Fibroblast of skin of right quadriceps (primary cell): ENCODE measurements around the gene JARID2.
"Not testable (repeated sequence)": the region's sequence is repeated elsewhere in the genome, so short reads cannot be mapped to it uniquely, and the experiment has no call there.

ENCODE experiments used
- DNase-seq: peaks from one replicate; pipeline ENCODE4 v3.0.0-alpha.2; 2013

Gene JARID2

DNA sequence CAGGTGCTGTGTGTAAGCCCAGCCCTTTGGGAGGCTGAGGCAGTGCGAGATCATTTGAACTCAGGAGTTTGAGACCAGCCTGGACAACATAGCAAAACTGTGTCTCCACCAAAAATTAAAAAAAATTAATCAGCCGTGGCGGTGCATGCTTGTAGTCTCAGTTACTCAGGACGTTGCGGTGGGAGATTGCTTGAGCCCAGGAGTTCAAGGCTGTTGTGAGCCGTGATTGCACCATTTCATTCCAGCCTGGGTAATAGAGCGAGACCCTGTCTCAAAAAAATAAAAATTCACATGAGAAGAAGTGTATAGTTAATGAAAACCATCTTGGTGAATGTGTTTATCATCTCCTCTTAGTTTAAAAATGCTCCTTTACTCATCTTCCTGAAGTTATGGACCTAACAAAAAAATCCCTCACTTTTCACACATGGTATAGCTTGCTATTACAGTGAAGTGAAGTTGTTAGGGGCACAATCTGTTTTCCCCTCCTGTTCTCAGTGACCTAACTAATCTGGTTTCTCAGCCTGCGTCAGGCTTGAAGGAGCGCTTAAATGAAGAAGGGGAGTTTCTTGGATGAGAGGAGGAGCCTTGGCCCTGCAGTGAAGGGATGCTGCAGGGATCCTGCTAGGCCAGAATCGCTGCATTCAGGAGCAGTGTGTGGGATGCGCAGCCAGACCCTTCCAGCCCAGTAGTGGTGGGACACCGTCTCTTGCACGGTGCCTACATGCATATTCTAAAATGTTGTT is 45.3 kb downstream of the JARID2 start:
- DNase-seq = no peak

DNA sequence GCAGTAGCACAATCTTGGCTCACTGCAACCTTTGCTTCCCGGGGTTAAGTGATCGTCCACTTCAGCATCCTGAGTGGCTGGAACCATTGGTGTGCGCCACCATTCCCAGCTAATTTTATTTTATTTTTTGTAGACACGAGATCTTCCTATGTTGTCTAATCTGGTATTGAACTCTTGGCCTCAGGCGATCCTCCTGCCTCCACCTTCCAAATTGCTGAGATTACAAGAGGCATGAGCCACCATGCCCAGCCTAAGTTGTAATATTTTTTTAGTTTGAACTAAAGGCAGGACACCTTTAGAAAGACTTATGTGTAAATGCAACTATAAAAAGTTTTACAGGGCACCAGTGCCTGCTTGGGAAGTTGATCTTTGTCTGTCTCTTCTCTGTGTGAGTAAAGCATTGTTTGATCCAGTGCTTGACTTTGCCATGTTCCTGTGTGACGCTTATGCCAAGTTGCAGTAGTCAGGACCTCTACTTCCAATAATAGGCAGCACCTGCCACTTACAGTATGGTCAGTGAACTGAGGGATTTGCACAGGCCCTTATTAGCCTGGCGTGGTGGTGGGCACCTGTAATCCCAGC is 46.9 kb downstream of the JARID2 start:
- DNase-seq = no peak

DNA sequence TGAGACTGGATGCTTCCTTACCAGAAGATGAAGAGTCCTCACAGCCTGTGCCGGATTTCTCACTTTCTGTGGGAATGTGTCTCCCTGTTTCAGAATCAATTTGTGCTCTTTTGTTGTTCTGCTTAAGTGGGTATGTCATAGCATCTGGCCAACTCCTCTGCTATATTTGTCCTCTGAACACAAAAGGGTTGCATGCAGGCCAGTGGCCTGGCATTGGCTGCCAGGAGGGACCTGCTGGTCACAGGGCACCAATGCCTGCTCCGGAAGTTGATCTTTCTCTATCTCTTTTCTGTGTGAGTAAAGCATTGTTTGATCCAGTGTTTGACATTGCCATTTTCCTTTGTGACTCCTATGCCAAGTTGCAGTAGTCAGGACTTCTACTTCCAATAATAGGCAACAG is 47.8 kb downstream of the JARID2 start:
- DNase-seq = no peak

DNA sequence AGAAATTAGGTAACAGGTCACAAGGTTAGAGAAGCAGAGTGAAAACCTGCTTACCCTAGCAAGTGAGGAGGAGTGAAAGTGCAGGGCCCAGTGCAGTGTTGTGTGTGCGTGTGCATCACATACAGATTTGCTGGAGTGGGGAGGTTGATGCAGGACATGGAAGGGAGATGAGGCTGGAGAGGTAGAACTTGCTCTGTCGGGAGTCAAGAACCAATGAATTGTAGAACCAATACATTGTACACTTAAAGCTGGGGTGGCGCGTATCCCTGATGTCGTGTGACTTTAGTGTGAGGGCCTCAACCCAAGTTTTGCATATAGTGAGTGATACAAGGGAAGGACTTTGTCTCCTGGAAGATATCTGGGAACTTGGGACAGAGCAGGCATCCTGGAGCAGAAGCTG is 48.6 kb downstream of the JARID2 start:
- no peak for DNase-seq

DNA sequence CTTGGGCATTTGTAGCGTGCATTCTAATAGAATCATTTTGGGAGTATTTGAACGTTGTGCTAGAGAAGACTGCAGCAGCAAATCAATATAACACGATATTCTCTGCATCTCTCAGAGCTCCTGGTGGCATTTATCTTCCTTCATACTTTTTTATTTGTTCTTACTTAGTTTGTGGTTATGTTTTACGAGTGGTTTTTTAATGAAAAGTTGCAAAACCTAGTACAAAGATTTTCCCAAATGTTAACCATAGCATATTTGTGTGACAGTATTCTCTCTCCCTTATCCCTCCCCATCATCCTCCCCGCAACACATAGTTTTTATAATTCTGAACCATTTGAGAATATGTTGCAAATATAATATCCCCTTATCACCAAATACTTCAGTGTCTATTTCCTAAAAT is 50.4 kb downstream of the JARID2 start:
- DNase-seq = no peak

DNA sequence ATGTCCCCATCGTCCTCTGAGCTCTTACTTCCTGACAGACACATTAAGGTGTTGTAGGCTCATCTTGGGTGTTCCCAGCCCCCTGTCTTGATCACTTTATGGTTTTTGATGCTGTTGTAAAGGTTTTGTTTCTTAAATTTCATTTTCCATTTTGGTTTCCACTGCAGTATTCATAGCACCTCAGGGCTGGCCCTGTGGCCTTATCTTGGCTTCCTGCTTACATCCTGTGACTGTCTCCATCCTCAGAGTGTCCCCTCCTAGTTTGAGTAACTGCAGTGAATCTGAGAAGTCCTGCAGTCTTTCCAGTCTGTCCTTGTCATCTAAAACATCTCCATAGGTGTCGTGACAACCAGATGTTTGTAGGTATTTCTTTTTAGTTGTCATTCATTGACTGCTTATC is 50.9 kb downstream of the JARID2 start:
- DNase-seq = no peak

DNA sequence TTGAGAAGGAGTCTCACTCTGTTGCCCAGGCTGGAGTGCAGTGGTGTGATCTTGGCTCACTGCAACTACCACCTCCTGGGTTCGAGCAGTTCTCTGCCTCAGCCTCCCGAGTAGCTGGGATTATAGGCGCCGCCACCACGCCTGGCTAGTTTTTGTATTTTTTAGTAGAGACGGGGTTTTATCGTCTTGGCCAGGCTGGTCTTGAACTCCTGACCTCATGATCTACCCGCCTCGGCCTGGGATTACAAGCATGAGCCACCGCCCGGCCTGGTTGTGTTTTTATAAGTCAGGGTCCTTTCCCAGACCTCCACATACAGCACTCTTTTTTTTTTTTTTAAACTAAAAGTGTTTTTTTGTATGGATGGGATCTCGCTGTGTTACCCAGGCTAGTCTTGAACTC is 51.3 kb downstream of the JARID2 start:
- DNase-seq = not testable (repeated sequence)

DNA sequence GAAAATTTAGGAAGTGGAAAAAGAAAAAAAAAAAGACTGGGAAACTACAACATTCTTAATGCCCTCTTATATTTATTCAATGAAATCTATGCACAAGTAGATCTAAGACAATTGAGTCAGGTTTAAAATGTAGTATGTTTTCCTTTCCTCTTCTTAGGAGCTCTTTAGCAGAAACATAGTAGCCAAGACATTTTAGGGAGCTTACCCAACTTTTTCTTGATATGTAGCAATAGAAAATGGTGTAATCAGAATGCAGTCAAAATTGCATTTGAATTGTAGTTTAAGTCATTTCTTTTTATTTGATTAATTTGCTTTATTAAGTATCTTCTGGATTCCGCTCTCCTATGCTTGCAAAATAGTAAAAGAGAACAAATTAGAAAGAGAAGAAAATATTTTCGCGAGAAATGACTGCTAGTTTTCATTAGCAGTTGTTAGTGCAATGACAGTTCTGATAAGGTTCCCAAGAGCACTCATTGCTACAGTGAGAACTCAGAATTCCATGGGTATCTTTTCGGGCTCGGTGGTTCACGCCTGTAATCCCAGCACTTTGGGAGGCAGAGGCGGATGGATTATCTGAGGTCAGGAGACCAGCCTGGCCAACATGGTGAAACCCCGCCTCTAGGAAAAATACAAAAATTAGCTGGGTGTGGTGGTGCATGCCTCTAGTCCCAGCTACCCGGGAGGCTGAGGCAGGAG is 52.2 kb downstream of the JARID2 start:
- no peak for DNase-seq

DNA sequence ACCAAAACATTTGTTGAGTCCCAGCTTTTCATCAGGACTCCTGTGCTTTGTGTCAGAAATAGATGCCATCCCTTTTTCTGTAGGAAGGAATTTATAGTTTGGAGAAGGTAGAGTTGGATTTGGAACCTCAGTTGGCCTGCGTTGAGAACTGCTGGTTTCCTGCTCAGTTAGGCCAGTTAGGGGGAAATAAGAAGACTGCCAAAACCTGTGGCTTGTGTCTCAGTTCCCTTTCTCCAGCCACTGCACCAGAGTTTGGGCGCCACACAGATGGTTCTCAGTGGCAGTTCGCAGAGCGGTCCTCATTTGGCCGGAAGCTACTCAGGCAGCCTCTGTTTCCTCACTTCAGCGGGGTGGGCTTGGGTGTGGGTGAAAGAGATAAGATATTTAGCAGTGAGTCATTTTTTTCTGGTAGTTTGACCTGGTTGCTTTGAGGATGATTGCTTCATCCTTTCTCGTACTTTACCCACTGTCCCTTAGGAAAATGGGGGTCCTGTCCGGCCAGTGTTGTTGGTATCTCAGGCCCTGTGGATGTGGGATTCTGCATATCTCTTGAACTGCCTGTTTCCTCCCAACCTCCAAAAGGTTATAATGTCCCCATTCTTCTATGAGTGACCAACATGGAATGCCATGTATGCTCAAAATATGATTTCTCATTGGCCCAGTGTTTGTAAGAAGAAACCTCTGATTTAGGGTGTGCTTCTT is 53.7 kb downstream of the JARID2 start:
- peak; percentile 52 for DNase-seq

DNA sequence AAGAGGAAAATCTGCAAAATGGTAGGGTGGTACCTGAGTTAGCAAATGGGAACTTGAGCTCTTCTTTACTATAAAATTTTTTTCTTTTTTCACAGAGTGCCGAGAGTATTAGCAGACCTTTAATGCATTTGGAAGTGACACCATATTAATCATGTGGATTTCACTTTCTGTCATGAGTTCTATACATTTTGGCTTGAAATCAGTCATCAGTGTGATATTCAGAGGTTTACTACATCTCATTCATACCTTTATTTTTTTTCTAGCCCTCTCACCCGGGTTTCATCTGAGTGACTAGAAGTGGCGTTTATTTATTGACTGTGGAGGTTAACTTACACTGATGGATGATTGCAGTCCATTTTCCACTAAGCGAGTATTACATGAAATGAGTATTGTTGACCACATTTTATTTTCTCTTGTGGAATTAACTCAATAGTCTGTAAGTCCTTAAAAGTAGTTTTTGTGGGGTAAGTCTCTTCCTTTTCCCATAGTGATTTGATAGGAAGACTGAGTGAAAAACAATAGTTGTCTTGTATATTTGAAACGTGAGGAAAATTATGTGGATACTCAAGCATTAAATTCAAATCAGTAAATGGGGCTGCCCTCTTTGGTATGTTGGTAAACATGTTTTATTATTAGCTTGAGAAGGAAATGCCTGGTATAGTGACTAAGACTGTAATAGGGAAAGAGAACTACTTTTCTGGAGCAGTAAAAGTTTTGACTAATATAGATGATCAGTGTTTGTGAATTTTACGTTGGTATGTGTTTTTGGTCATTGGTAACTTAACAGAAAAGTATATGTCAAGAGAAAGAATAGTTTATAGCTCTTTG is 55.5 kb downstream of the JARID2 start:
- no peak for DNase-seq

DNA sequence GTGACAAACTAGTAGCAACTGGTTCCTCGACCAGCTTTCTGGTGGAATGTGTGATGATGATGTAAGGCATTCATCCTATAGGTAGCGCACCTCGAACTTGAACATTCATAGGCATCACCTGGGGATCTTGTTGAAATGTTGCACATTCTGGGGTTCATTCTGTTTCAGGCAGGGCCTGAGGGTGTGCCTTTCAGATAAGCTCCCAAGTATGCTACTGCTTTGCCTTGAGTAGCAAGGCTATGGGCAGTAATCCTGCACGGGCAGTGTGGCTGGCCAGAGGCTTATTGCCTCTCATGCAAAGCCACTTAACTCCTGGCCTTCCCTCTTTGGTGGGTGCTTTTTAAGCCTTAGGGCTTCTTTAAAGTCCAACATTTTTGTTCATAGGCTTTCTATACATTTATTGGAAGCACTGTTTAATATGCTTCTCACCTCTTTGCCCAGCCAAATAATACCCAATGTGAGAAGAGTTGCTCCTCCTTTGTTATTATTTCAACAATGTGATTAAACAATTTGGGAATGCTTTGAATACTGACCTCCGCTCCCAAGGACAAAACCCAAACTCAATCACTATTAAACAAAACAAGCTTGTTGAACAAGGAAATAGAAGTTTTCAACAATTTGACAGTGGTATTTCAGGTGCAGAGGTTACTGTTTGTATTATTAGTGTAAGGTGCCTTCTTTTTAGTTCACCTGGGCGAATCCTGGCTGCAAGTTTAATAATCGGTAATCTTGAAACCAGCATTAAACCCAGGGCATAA is 57.5 kb downstream of the JARID2 start:
- DNase-seq = no peak

DNA sequence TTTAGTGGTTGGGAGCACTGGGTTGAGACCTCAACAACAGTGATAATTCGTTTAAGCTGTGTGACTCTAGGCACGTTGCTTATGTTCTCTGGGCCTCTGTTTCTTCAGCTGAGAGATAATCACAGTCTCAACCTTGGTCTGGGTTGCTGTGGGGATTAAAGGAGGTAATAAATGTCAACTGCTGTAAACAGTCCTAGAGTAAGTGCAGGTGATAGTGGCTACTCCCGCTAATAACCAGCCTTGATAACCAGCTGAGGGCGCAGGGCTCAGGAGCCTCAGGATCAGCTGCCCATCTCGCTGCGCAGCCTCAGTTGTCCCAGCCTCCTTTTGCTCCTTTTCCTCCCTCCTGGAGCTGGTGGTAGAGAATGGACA is 58.0 kb downstream of the JARID2 start:
- no peak for DNase-seq

DNA sequence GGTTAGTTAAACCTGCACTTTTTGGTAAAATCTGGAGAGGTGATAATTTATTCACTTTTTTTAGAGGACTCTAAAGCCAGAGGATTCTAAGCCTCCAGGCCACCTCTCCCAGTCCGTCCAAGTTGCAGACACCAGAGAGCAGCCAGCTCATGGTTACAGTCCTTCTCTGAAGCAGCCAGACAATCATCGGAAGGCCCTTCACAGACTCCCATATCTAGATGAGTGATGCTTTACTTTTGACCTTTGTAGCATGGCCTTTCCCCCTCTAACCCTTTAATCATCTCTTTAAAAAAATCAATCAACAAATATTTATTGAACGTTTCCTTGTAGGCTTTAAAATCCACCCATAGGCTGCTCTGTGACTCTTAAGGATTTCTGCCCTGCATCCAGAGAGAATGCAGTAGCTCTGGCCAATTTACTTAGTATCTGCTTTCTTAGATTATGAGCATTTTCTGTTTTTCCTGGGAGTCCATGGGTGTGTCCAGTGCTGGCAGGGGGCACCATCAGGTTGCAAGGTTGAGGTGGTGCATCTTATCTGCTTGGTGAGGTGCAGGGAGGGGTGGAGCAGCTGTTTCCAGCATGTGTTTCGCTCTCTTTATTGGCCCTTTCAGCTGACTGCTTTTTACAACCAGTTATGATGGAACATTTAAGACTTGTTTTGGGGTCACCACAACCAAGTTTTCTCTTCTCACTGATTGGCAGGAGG is 58.6 kb downstream of the JARID2 start:
- no peak for DNase-seq

DNA sequence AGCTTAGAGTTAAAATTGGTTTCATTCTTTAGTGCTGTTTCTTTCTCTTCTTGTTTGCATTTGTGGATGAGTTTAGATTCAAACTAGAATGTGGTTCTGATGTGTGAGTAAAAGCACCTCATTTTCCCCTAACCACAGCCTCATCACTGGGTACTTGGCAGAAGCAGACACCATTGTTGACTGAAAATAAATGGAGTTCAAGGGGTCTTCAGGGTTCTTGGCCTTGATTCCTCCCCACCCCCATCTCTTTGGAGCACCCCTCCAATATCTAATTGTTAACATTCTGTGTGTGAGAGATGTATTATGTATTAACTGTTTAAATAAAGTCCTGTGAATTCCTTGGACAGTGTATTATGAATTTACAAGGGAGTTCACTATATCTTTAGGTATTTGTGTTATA is 59.6 kb downstream of the JARID2 start:
- no peak for DNase-seq

DNA sequence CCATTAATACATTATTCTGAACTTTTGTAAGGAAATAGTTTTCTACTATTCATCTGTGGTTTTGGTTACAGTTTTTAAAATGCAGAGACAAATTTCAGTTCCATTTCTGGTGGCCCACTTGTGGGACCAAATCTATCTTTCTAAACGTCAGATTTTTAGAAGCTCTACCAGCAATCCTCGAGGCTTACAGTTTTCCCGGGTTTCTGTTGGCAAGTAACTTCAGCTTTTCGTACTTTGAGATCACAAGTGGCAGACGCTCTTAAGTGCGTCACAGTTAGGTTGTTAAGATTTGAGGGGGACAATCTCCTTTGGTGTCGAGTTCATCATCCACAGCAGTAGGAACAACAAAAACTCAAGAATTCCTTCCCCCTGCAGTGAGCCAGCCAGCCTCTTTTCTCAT is 60.0 kb downstream of the JARID2 start:
- no peak for DNase-seq

DNA sequence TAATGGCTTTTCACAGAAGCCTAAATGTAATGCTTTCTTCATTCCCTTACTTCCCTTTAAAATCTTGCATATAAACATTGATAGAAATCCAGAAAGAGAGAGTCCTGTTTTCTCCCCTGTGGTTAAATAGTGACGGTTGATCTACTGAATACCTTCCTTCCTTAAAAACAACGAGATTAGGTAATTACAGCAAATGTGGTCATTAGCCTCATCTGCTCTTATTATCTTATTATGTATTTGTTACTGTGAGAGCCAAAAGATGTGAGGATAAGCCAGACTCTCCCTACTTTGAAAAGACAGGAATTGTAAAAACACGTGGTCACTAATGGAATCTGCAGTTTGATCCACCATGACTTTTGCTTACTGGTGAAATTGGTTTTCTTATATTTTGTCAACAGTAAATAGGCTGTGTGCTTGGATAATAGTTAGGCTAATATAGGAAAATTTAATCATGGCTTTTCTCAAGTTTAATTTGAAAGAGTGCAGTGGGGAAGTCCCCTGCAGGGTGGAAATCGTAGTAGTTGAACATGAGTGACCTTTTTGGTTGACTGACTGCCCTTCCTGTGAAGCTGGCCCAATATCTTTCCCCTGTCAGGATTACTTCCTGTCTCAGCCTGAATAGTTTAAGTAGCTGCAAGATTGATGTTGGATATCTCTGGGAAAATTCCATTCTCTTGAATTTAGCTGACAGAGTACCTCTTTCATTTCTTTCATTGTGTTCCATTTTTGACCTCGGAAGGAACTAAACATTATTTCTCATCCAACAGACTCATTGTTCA is 62.8 kb downstream of the JARID2 start:
- DNase-seq = no peak

DNA sequence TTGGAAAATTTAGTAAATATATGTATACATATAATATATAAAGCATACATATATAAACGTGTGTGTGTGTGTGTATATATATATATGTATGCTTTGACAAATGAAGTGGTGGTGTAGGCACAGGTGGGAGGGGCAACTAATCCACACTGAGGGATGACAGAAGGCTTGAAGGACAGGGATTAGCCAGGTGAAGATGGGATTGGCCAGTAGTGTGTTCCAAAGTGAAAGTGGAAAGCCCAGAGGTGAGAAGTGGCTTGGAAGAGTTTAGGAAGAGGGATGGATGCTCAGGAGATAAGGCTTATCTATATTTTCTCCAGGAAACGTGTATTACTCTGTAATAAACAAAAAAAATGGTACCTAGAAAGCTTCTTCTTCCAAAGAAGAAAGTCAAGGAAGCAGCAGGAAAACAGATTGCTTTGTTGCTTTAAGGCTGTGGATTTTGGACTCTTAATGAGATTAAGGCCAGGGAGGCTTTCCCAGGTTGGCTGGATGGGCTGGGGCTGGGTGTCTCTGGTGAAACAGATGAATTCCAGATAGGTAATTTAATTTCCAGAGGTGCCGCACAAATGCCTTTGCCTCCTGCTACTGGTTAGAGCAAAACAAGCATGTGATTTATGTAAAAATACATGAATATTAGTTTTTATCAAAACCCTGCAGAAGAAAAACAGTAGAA is 63.9 kb downstream of the JARID2 start:
- DNase-seq = no peak

DNA sequence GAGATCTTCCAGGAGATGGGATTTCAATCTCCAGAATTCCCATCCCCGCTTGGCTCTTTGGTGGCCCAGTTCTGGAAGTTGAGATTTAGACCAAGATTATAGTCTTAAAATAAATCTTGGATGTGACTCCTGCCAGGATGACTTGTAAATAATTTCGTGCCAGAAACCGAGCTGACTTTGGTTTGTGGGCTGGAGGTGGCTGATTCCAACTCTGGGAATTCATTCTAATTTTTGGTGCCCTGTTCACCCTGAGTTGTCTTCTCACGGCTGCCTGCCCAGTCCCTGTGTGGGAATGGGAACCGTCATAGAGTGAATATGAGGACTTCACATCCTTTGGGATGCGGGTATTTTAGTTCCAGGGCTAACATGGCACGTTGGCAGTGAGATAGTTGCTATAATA is 64.8 kb downstream of the JARID2 start:
- DNase-seq = no peak

DNA sequence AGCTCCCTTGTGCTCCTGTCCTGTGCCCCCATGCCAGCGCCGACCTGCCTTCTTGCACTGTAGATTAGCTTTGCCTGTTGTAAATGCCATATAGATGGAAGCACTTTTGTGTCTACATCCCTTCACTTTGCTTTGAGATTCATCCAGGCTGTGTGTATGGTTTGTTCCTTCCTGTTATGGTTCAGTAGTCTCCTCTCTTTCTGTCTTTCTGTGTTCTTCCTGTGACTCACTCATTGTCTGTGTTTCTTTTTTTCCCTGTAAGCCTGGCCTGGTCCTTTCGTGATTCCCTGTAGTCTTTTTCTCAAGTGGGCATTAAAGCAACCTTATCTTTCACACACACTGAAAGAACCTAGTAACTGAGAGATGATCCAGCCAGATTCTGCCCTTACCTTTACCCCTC is 66.6 kb downstream of the JARID2 start:
- DNase-seq = no peak

DNA sequence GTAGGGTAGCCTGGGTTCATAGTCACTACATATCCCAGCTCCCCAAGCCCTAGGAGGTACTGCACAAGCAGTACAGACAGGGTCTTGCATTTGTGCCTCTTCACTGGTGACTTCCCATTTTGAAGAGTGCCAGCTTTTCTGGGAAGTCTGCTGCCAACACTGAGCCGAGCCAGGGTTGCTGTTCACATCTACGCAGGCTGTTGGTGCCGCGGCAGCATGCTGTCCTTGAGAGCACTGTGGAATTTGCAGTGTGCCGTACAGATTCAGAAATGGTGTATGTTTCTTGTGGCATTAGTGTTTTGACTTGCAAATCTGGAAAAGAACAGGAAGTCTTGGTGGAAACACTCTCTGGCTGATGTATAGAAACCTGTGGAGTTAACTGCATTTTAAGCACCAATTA is 67.5 kb downstream of the JARID2 start:
- no peak for DNase-seq
